Occipital lobe (tissue), 2 donors: ENCODE data around the gene PPFIA1. TPM values are rescaled to one million over a fixed set of nuclear protein-coding genes. Genes with fewer than 3 reads are reported as not detected.
"Not testable (repeated sequence)": the region's sequence is repeated elsewhere in the genome, so short reads cannot be mapped to it uniquely, and the experiment has no call there.

Source experiments
- DNase-seq: peaks from one replicate; lab custom pipeline; 2025; lab: John Stamatoyannopoulos, UW
- total RNA-seq: library from RNA; depleted of rRNA; stranded (reverse); fragments of >200 nt; gene quantifications from one replicate; pipeline ENCODE4 v1.2.3, GENCODE V29; 2014

Gene PPFIA1
- total RNA-seq, 1 donor from 2014 or later = 34.2 TPM

- DNase-seq = no peak
Observed at GRCh38 chr11:70387564-70387963, 117.1 kb downstream of the PPFIA1 start.

- DNase-seq = no peak
Observed at GRCh38 chr11:70389201-70389600, 118.7 kb downstream of the PPFIA1 start.

- not testable (repeated sequence) for DNase-seq
Observed at GRCh38 chr11:70390882-70391281, 120.4 kb downstream of the PPFIA1 start.

GRCh38 chr11:70394211-70394950 is 123.9 kb downstream of the PPFIA1 start:
- DNase-seq = no peak

- DNase-seq = no peak
Observed at GRCh38 chr11:70397336-70397982, 127.0 kb downstream of the PPFIA1 start.

- peak; percentile 70 for DNase-seq
Observed at GRCh38 chr11:70397983-70398833, 127.7 kb downstream of the PPFIA1 start, which contains the start of gene CTTN. Gene CTTN (plus strand): TSS chr11:70398529. CDS start chr11:70407298, 8,769 bp downstream.

- DNase-seq = no peak
Observed at GRCh38 chr11:70398834-70399680, 128.6 kb downstream of the PPFIA1 start.

- DNase-seq = peak; percentile 73
Observed at GRCh38 chr11:70399681-70400112, 129.2 kb downstream of the PPFIA1 start.

GRCh38 chr11:70400643-70401042 is 130.2 kb downstream of the PPFIA1 start:
- no peak for DNase-seq

GRCh38 chr11:70402016-70402415 is 131.5 kb downstream of the PPFIA1 start:
- no peak for DNase-seq

- DNase-seq = no peak
Observed at GRCh38 chr11:70402685-70403084, 132.2 kb downstream of the PPFIA1 start.

GRCh38 chr11:70404244-70404643 is 133.8 kb downstream of the PPFIA1 start:
- DNase-seq = no peak

- DNase-seq = no peak
Observed at GRCh38 chr11:70405679-70406395, 135.3 kb downstream of the PPFIA1 start.

GRCh38 chr11:70407121-70407520 is 136.6 kb downstream of the PPFIA1 start:
- DNase-seq = no peak

- no peak for DNase-seq
Observed at GRCh38 chr11:70407814-70408213, 137.3 kb downstream of the PPFIA1 start.

- not testable (repeated sequence) for DNase-seq
Observed at GRCh38 chr11:70408326-70408725, 137.8 kb downstream of the PPFIA1 start.

- DNase-seq = no peak
Observed at GRCh38 chr11:70409437-70409836, 138.9 kb downstream of the PPFIA1 start.

- DNase-seq = no peak
Observed at GRCh38 chr11:70409871-70410270, 139.4 kb downstream of the PPFIA1 start.

- DNase-seq = no peak
Observed at GRCh38 chr11:70410276-70411205, 140.1 kb downstream of the PPFIA1 start.
